GM12864 (cell line): ENCODE measurements around the gene PIF1.

Experiments
- DNase-seq: peaks from one replicate; pipeline ENCODE4 v3.0.0-alpha.2; 2011; ENCODE audit warnings: low read depth
- H3K4me3 ChIP-seq: 2 replicates; pipeline ENCODE4 v1.5.1; 2011; ENCODE audit warnings: mild to moderate bottlenecking, low read depth, low read length, control low read depth
- CTCF ChIP-seq: IDR thresholded peaks from 2 replicates; pipeline ENCODE4 v1.5.1; 2011; ENCODE audit warnings: low read depth, mild to moderate bottlenecking, moderate library complexity, low read length, control low read depth, inconsistent platforms; ENCODE audit errors: missing control alignments

Gene PIF1

GRCh38 chr15:64855205-64855975 is 29.9 kb upstream of the PIF1 start:
- no peak for TF ChIP-seq CTCF

GRCh38 chr15:64854526-64854925 is 29.1 kb upstream of the PIF1 start:
- no peak for DNase-seq
- TF ChIP-seq CTCF = no peak
- H3K4me3 ChIP-seq = no peak overlapping the region

More at GRCh38 chr15:64855205-64855975, 29.9 kb upstream of the PIF1 start:
- no peak for DNase-seq
- no peak overlapping the region for H3K4me3 ChIP-seq

GRCh38 chr15:64854041-64854440 is 28.6 kb upstream of the PIF1 start:
- DNase-seq = no peak
- H3K4me3 ChIP-seq = no peak overlapping the region
- no peak for TF ChIP-seq CTCF

GRCh38 chr15:64851503-64851840 is 26.0 kb upstream of the PIF1 start:
- DNase-seq = no peak
- TF ChIP-seq CTCF = no peak
- no peak overlapping the region for H3K4me3 ChIP-seq

GRCh38 chr15:64850778-64851502 is 25.5 kb upstream of the PIF1 start:
- H3K4me3 ChIP-seq = no peak overlapping the region
- DNase-seq = no peak
- TF ChIP-seq CTCF = no peak

GRCh38 chr15:64847876-64848716 is 22.6 kb upstream of the PIF1 start:
- no peak for TF ChIP-seq CTCF
- no peak for DNase-seq
- H3K4me3 ChIP-seq = no peak overlapping the region
